Hematopoietic multipotent progenitor cell treated with erythropoietin and hydrocortisone succinate and interleukin-3 and kit ligand, for 4 days (in vitro differentiated cells): ENCODE results near the gene OR6B3.

ENCODE experiments used
- DNase-seq: peaks from one replicate; pipeline ENCODE4 v3.0.0-alpha.2; 2015

Gene OR6B3

DNA sequence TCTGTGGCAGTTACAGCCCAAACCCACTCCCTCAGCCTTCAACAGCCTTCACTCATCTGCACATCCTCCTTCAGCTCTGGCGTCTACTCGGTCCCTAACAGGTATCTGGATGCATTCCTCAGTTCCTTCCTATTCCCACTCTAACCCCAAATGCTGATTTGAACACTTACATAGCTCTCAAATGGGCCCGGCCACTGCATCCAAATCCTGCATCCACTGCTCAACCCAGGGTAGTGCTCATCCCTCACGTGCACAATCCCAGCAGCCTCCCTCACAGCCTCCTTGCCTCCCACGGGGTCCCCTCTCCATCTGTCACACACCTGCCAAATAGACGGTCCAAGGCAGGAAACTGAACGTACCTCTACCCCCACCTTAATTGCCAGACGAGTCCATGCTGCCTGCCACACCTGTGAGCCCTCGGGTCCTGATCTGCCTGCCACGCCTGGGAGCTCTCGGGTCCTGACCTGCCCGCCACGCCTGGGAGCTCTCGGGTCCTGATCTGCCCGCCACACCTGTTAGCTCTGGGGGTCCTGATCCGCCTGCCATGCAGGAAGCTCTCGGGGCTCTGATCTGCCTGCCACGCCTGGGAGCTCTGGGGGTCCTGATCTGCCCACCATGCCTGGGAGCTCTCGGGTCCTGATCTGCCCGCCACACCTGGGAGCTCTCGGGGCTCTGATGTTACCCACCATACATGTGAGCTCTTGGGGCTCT lies 9.9 kb downstream of the OR6B3 start:
- no peak for DNase-seq

DNA sequence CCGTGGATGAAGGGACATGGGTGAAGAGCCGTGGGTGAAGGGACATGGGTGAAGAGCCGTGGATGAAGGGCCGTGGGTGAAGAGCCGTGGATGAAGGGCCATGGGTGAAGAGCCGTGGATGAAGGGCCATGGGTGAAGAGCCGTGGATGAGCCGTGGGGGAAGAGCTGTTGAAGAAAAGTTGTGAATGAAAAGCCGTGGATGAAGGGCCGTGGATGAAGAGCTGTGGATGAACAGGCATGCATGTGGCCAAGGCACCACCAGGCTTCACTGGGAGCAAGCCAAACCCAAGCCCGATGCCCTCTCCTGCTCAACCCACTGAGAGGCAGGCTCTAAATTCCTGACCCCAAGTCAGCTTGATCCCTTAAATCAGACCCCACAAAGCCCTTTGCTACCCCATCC lies 10.6 kb downstream of the OR6B3 start:
- no peak for DNase-seq

DNA sequence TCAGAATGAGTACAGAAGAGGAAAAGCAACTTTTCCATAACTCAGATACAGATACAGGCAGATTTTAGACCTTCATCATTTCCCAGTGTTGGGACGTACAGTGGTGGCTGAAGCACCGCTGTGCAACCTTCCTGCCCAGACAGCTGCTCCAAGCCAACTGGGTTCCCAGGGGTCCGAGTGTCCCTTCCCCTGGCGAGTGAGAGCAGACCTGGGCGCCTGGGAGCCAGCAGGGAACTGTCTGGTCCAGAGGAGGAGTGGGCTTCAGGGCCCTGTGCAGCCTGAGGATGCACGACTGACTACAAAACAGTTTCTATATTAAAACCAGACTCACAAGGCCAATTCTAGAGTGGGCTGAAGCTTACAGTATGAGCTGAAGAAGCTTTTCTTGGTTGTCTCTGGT lies 12.0 kb downstream of the OR6B3 start:
- DNase-seq, result no peak

DNA sequence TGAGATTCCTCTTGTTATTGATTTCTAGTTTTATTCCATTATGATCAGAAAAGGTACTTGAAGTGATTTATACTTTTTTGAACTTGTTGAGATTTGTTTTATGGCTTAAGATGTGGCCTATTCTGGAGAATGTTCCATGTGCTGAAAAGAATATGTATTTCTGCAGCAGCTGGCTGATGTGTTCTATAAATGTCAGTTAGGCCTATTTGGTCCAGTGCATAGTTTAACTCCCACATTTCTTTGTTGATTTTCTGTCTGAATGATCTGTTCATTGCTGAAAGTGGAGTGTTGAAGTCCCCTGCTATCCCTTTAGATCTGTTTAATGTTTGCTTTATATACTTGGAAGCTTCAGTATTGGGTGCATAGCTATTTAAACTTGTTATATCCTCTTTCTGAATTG lies 16.0 kb downstream of the OR6B3 start:
- no peak for DNase-seq

DNA sequence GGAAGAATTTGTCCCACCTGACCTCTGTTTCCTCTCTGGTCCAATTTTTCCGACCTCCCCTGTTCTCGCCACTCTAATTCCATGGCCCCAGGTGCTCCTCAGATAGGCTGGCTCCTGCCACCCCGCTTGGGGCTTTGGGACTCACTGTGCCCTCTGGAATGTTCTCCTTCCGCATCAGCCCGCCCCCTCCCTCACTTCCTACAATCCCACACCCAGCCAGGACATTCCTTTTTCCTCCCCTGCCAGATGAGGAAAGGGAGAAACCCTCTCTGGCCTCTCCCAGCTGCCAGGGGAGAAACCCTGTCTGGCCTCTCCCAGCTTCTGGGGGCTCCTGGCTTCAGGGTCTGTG lies 20.0 kb downstream of the OR6B3 start:
- DNase-seq, result no peak

DNA sequence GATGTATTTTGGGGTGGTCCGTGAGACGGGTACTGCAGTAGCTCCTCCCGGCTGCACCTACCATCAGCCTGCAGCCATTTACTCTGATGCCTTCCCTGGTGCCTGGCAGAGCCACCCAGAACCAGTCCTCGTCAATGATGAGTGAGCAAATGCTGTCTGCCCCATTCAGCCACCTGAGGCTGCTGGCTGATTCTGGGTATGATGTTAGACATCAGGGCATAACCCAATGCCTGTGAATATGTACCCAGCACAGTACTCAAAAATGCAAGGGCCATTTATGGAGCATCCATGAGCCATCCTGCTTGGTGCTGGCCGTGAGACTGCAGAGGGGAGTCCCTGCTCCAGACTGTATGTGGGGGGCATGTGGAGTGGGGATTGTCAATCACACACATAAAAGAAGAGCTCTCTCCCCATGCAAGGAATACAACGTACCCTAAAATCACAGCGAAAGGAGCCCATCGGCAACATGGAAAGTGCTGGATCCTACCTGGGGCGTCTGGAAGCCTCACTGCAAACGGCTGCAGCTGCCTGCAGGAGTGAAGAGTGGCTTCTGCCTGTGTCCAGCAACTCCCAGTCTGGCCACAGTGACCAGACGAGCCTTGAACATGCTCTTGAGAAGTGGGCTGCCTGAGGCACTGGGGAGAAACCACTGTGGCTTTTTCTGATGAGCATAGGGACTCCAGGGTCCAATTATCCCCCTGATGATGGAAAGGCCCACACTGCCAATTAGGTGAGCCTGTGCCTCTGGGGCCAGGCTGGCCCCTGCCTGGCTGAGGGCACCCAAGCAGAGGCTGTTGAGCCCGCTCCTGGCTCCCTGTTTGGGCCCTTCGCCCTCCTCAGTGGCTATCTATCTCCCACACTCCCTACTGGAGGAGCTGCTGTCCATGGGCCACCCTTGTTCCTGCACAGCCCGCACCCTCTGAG lies 20.7 kb downstream of the OR6B3 start:
- DNase-seq, result no peak

DNA sequence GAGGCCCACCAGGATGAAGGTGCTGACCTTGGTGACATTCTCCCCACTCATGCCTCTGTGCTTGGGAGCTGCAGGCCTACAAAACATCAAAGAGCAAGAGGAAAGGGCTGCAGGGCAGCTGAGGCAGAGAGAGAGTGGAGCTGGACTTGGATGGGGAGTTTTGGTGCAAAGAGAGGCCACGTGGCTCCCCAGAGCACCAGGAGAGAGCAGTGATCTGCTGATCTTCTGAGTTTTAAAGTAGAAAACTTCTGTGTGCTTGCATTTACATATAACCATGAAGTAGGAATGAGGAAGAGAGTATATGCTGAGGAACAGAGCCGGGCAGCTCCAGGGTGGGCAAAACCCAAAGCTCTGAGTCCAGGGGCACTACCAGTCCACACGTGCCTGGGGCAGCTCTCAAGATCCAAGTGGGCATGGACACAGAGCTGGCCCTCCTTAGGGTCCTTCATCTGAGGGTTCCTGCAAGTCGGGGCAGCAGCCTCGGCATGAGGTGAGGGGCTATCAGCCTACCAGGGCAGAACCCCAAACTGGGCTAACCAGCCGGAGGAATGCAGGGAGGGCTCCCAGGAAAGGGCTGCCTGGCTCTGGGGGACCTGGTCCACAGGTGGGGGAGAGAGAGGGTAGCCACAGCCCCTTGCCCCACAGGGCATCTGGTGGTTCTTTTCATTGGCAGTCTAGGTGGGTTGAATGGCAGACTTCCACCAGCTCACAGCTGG lies 22.8 kb downstream of the OR6B3 start, which contains the start of gene OR6B2:
OR6B2 (minus strand) TSS at position 51 of the 716 bp plus-strand sequence; CDS start at position 51, 0 bp downstream.
- DNase-seq, result no peak

DNA sequence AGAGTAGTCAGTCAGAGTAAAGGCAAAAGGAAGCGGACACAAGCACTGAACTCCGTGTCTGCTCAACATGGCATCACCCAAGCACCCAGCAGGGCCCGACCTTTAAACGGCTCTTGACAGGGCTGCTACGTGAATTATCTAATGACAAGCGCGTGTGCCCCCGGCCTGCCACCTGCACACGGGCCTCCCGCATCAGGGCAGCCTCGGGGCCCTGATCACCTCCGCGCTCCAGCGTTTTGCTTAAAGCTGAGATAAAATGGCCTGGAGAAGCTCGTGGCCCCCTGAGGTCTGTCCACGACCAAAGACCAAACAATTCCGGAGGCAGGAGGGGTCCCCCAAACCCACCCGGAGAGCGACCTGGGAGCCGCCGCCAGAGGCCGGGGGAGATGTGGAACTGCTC lies 28.6 kb downstream of the OR6B3 start:
- DNase-seq, result peak; percentile 64

DNA sequence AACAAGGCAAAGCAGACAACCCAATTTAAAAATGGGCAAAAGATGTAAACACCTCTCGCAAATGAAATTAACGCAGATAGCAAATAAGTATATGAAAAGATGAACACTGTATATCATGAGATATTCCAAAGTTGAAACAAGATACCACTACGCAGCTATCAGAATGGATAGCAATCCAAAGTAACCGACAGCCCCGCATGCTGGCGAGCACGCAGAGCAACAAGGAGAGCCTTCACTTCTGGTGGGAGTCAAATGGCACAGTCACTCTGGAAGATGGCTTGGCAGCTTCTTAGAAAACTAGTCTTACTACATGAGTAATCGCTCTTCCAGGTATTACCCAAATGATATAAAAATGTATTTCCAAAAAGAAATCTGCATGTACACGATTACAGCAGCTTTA lies 29.5 kb downstream of the OR6B3 start:
- DNase-seq, result peak; percentile 16

DNA sequence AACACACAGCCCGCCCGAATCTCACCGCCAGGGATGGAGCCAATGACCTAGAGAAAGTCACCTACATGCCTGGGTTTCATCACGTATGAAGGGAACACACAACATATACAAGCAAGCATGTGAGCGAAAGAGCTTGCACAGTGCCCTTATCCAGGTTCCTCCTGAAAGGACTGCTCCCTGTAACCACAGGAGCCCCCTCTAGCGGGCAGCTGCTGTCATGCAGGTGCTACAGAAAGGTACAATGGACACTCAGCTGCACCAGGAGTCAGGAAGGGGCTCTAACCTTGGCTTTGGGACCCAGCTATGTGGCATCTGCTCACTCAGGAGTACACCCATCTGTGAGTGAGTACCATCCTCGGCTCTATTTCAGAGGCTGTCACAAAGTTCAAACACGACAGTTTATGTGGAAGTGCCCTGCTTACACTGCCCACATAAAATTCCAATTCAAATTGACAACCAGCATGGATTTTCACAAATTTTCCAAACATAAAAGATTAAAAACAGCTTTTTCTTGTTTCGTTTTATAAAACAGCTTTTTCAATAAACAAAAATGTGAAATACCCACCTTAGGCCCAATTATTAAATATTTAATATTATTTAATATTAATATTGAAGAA lies 31.7 kb downstream of the OR6B3 start:
- DNase-seq, result peak; percentile 85

DNA sequence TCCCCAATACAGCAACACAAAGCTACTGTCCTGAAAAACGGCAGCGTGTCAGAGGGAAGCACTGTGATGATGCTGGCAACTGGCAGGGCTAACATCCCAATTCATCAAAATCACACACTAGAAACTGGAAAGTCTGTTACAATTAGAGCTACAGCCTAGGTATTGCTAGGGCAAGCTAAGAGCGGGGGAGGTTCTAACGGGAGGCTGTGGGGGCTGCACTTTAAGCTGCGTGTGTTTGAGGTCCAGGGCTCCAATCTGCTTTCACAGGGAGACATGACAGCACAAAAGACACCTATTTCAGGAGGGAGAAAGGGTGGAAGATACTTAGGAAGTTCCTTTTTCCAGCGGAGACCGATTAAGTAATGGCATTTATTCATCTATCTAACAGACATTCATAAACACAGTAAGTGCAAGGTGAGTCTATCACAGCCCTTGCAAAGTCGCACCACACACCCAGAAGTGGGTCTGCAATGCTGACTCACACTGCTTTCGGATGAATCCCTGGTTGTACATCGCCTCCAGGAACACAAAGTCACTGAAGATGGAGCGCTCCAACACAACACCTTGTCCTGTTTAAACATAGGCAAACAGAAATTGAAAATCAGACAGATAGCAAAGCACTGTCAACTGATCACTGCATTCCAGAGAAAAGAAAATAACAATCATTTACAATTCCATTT lies 35.1 kb downstream of the OR6B3 start:
- no peak for DNase-seq

DNA sequence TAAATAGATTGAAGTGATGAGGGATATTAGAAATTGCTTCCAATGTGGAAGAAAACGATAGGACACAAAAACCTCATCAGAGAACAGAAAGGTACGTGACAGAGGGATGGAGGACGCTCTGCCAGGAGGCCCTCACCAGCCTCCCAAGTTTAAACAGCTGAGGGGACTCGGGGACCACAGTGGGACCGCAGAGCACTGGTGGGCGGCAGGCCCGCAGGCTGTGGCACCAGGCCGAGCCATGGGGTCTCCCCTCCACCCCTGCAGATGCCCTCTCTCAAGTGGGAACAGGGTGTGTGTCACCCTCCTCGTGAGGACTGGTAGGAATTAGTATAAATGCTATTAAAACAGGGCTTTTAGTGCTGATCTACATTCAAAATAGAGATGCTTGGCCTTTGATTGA lies 39.0 kb downstream of the OR6B3 start:
- no peak for DNase-seq

DNA sequence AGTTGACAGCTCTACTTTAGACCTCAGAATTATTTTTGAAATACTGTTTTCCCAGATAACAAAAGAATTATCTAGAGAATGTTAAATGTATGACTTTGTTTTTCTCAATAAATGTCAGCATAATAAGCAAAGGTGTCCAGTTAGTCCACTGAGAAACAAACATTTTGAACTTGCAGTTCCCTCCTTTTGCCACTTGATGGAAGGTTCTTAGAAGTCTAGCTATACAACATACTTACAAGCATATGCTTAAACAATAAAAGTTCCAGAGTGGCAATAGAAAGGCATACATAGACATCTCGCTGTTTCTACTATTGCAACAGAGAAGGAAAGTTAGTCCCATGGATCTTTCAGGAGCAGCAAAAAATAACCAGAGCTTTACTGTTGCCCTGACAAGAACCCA lies 40.0 kb downstream of the OR6B3 start:
- peak; percentile 49 for DNase-seq

DNA sequence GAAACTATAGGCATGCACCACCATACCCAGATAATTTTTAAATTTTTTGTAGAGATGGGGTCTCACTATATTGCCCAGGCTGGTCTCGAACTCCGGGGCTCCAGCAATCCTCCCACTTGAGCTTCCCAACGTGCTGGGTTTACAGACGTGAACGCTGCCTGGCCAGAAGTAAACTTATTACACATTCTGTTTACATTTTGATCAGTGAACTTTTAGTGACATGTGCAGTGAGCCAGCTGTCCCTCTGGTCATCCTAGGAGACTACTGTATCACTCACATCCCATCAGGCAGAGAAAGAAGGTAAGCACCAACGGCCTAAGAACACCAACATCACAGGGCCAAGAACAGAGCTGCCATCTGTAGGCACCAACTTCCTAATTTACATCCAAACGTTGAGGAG lies 50.3 kb downstream of the OR6B3 start:
- no peak for DNase-seq

DNA sequence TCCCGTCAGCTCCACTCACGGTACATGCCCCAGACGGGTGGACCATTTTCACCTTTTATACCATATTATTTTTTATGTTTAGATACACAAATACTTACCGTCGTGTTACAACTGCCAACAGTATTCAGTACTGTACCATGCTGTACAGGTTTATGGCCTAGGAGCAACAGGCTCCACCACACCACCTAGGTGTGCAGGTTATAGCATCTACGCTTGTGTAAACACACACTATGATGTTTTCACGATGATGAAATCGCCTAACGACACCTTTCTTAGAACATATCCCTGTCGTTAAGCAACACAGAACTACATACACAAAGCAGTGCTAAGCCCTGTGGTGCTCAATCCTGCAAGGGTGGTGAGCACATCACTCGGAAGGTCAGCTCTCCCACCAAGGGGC lies 52.6 kb downstream of the OR6B3 start:
- no peak for DNase-seq

DNA sequence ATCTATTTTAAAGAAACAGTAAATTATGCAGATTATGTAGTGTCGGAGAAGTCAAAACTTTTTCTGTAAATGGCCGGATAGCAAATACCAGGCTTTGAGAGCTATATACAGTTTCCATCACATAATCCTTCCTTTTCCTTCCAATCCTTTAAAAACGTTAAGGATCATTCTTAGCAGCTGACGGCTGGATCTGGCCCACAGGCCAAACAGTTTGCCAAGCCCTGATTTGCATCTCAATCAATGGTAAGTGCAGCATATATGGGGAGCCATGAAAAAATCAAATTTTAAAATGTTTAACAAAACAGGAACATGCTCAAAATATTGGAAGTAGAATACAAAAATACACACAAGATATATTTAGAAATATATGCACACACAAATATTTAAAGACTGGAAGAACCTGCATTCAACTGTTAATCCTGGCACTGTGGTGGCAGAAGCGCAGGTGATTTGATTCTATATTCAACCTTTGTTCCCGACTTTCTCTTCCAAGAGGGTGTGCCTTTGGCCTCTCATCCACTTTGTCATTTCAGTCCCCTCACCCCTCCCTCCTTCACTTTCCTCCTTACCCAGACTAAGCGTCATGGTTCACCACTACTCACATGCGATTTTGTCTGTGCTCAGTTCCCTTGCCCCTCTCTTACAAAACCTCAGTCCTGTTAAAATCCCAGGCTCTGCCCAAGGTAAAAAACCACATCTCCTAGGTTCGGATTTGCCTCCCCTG lies 55.5 kb downstream of the OR6B3 start:
- DNase-seq, result no peak
